SIG-M5 (cell line): Measurements from ENCODE around the gene RPAP3.

Source experiments
- DNase-seq: peaks from one replicate; lab custom pipeline; 2025; lab: John Stamatoyannopoulos, UW

RPAP3 gene

GRCh38 chr12:47742253-47742825, 36.5 kb upstream of the RPAP3 start:
- no peak for DNase-seq

GRCh38 chr12:47741340-47741703, 35.5 kb upstream of the RPAP3 start:
- no peak for DNase-seq

DNA sequence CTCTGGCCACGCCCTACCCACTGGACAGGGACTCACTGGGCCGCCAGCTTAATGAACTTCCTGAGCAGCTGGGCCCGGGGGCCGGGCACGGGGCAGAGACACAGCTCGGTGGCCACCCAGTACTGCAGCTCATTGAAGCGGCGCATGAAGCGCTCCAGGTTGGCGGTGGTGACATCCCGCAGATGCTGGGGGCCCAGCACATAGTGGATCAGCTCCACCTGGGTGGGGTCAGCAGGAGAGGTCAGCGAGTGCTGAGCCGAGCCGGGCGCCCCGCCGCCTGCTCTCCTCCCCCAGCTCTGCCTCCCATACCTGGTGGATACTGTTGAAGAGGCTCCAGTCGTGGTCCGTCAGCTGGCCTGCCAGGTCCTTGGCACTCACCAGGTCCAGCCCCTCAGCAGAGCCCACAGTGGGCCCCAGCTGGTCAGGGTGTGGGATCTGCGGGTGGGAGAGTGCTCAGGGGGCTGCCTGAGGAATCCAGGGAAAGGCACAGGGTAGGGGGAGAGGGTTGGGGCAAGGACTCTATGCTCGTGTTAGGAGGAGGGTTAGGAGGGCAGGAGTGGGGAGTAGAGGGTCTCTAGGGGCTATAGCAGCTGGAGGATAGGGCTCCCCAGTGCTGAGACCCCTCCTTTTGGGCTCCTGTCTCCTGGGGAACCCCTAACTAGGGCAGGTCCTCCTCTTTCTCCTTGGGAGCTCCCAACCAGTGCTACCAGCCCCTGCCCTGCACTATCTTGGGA, 34.9 kb upstream of the RPAP3 start:
- no peak for DNase-seq

DNA sequence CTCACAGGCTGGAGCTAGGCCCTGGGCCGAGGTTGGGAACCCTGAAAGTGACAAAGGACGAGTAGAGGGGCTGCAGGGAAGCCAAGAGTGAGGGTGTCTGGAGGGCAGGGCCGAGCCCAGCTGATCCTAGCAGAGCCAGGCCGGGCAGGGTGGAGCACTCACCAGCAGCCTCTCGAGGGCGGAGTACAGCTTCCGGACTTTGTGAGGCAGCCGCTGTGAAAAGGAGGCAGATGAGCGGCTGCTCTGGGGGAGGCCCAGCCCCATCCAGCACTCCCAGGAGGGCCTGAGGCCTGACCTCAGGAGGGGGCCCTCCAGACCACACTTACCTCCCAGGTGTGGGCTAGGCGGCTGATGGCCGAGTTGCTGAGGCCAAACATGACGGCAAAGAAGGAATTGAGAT, 34.1 kb upstream of the RPAP3 start:
- DNase-seq = no peak

DNA sequence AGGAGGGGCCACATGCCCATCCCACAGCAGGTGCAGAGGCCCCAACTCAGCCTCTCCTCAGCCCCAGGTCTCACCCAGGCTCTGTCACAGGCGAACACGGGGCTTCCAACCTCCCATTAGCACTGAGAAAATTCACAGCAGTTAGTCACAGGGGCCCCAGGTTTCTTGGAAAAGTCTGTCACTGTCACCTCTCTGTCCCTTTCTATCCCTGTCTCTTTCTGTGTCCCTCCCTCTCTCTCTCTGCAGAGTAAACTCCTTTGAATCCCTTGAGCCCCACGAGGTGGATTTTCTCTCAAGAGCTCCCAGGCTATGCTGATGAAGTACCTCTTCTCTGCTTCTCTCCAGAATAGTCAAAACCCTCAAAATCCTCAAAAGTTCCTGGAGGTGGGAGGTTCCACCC, 33.5 kb upstream of the RPAP3 start:
- no peak for DNase-seq

DNA sequence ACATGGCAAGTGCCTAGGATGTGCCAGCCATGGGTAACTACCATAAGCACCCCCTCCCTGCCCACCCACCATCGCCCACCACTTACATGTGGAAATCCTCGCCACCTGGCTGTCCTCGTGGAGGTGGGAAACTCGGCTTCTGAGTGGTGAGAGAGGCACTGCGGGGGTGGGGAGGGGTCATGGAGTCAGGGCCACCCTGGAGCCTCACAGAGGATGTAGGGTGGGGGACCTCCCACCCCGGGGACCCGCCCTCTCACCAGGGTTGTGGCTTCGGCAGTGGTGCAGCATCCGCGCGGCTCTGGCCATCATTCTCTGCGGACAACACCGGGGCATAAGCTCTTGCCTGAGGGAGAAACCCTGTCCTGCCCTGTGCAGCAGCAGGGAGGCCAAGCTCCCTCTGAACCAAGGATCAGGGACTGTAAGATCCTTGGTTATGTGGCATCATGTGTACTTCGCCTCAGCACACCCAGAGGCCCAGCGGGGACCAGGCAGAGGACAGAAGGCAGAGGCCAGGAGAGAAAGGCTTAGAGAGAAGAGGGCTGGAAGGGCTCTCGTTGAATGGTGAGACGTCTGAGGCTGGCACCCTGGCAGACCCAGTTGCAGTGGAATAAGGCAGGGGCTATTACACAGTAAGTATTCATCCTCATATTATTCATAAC, 32.2 kb upstream of the RPAP3 start:
- no peak for DNase-seq

DNA sequence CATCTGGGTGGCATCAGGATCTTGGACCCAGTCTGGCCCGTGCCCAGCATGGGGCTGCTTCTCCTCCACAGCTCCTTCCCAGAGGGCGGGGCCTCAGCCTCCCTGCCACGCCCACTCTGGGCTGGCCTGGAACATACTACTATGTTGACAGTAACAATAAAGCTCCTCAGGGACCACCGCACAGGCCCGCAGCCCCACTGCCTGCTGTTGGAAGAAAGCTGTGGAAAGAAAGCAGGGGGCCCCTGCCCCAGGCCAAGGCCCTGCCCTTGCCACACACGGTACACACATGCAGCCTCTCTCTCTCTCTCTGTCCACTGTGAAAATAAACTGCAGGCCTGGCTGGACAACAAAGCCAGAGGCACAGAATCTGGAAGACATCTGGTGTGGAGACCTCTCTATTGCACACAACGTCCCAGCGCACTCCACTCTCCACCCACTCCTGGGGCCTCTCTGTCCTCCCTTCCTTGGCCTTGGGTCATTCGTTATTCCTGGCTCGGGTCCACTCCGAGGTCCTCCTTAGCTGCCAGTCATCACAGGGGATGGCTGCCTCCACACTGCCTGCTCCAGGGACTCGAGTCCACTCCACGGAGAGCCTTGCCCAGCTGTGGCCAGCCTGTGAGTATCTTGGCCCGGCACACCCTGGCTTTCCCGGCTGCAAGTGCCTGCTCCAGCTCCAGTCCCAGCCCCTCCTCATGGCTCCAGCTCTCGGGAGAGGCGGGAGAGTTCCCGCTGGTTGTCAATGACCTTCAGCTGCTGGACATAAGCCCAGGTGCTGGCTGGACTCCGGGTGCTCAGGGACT, 31.2 kb upstream of the RPAP3 start:
- DNase-seq = no peak

GRCh38 chr12:47736216-47736615, 30.4 kb upstream of the RPAP3 start:
- no peak for DNase-seq

DNA sequence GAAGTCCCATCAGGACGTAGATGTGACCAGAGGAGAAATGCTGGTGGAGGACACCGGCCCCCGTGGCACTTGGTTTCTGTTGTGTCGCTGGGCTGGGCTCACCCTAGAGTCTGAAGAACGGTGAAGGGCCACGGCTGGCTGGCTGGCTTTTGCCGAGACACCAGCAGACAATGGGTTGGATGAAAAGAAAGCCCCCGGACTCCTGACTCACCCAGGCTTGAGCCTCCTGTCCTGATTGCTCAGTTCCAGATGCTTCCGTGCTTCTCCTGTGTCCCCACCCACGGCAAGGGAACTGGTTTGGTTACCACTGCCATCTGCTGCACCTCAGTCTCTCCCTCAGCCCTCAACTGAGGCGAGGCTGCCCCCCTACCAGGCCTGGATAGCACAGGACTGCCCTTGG, 29.8 kb upstream of the RPAP3 start:
- DNase-seq = no peak

- DNase-seq = no peak
These were observed 29.1 kb upstream of the RPAP3 start for GRCh38 chr12:47734725-47735480.

DNA sequence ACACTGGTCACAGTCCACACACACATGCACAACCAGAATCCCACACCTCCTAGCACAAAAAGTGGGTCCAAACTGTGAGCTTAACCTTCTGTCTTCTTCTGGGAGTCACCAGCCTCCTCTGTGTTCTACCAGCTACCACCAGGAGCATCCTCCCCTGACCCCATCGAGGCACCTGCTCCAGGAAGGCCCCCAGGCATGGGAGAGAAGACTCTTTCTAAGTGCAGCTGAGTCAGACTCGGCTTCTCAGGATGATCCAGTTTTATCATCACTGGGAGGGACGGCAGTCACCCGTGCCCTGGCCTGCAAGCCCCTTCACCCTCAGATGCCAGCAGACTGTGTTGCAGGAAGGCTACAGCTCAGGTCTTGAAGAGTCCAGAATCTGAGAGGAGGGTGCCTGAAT, 27.3 kb upstream of the RPAP3 start:
- no peak for DNase-seq

GRCh38 chr12:47732504-47732903, 26.7 kb upstream of the RPAP3 start:
- no peak for DNase-seq

- DNase-seq = no peak
These were observed 25.9 kb upstream of the RPAP3 start for GRCh38 chr12:47731723-47732122.

GRCh38 chr12:47730341-47730744, 24.5 kb upstream of the RPAP3 start:
- DNase-seq = no peak

- DNase-seq = no peak
These were observed 23.4 kb upstream of the RPAP3 start for GRCh38 chr12:47729233-47729632.

- DNase-seq = no peak
These were observed 20.1 kb upstream of the RPAP3 start for GRCh38 chr12:47725893-47726292.

DNA sequence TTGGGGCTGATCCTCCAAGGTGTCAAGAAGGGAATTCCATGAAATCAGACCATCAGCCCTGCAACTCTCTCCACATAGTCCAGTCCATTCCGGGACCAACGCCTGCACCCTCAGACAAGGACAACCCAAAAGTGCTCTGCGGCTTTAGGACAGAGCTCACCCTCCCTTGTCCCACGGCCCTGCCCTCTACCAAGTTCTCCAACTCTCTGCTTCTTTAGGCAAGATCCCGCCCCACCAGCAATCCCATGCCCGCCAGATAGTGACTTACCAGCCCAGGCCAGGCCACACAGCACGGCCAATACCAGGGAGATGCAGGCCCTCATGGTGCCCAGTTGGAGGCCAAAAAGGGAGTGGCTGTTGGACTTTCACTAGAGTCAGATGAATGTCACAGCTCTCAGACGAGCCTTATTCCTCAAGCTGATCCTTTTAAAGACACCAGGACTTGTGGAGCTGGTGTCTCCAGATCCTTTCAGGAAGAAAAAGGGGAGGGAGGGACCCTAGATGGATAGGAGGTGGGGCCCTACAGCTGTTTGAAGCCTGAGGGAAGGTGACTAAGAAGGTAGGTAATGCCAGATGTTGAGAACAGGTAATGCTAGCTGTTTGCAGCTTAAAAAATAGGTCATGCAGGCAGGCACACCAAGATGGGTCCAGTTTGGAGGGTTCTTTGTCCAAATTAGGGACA, 19.4 kb upstream of the RPAP3 start, which contains the start of gene ENDOU:
Gene ENDOU, minus strand, starts transcription at position 400 of the 682 bp plus-strand sequence. Its CDS starts 77 bp downstream, at position 323.
- DNase-seq = no peak

DNA sequence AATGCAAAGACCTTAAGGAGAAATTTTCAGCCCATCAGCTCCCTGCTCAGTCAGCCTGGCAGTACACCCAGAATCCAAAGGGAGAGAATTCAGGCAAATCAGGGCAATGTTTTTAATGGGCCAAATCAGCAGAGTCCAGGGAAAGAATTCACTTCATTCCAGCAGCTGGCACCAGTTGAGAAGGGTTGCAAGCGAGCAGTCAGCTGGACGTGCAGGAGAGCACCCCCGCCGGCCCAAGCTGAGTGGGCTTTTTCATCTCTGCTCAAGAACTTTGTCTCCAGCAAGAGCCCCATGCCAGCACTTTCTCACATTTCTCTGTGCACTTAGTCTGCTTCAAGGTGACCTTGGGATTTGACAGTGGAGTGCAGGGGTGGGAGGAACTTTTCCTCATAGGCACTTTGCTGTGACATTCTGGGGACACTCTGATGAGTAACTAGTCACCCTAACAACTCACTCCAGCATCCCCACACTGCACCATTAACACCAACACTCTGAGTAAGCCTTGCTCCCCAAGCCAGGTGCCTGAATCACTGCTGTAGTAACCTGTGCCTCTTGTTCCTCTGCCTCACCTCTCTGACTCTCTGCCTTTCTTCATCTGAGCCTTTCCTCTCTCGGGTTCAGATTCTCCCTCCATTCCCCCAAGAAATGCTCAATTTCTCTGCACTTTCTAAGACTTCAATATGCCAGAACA, 17.3 kb upstream of the RPAP3 start:
- DNase-seq = no peak

GRCh38 chr12:47722136-47722834, 16.5 kb upstream of the RPAP3 start:
- no peak for DNase-seq

DNA sequence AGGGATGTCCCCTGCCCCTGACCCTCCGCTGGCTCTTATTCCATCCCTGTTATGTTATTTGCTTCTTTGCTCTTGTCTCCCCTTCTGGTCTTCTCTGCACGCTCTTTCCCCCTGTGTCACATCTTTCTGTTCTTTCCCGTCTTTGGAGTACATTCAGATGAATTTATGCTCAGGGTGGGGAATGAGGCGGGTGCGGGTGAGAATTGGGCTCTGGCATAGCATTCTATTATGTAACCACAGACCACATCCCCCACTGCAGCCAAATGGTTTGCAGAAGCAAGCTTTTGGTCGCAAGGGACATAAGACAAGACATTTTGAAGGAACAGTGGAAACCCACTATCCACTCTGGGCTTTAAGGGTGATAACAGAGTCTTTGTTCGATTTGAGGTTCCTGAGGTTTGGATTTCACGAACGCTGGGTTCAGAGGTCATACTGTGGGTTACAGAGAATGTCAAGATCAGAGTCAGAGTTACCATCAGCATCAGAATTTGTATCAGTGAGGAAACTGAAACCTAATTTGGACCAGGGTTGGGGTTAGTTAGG, 15.7 kb upstream of the RPAP3 start:
- no peak for DNase-seq
